Measurements from ENCODE around the gene GDNF.

GRCh38 chr5:37867654-37868053, 27.8 kb upstream of the GDNF start:
- TF ChIP-seq CTCF (conservative IDR thresholded peaks at IDR 0.05) (no peak), EZH2 (IDR thresholded peaks at IDR 0.05; ENCODE audit: low read depth) (no peak)
